HG02840 (cell line): Measurements from ENCODE around the gene PBX1.

Experiments
- ATAC-seq: cut with Tn5 transposase; IDR thresholded peaks from one replicate; pipeline ENCODE4 v1.9.1; 2021; ENCODE audit warnings: mild to moderate bottlenecking, moderate library complexity, moderate number of reproducible peaks; ENCODE audit not compliant: unreplicated experiment, low FRiP score

PBX1 gene

GRCh38 chr1:164660412-164660772, 101.4 kb downstream of the PBX1 start:
- ATAC-seq, result no peak

GRCh38 chr1:164660775-164661174, 101.8 kb downstream of the PBX1 start:
- ATAC-seq, result no peak

GRCh38 chr1:164662462-164662861, 103.5 kb downstream of the PBX1 start:
- no peak for ATAC-seq

GRCh38 chr1:164662955-164663354, 104.0 kb downstream of the PBX1 start:
- ATAC-seq, result no peak

GRCh38 chr1:164664127-164664526, 105.1 kb downstream of the PBX1 start:
- ATAC-seq, result no peak

- ATAC-seq, result no peak
These were observed 108.0 kb downstream of the PBX1 start for GRCh38 chr1:164667001-164667400.

GRCh38 chr1:164667600-164667999, 108.6 kb downstream of the PBX1 start:
- ATAC-seq, result no peak

- ATAC-seq, result no peak
These were observed 109.8 kb downstream of the PBX1 start for GRCh38 chr1:164668491-164669400.

- ATAC-seq, result no peak
These were observed 111.0 kb downstream of the PBX1 start for GRCh38 chr1:164670026-164670425.

GRCh38 chr1:164670786-164671185, 111.8 kb downstream of the PBX1 start:
- ATAC-seq, result no peak

- ATAC-seq, result no peak
These were observed 112.5 kb downstream of the PBX1 start for GRCh38 chr1:164671323-164671965.

- no peak for ATAC-seq
These were observed 113.1 kb downstream of the PBX1 start for GRCh38 chr1:164671966-164672571.

GRCh38 chr1:164672588-164672987, 113.6 kb downstream of the PBX1 start:
- no peak for ATAC-seq

- no peak for ATAC-seq
These were observed 114.7 kb downstream of the PBX1 start for GRCh38 chr1:164673584-164674214.

- no peak for ATAC-seq
These were observed 116.4 kb downstream of the PBX1 start for GRCh38 chr1:164675342-164675904.

- no peak for ATAC-seq
These were observed 119.2 kb downstream of the PBX1 start for GRCh38 chr1:164678136-164678700.

GRCh38 chr1:164682570-164682969, 123.6 kb downstream of the PBX1 start:
- ATAC-seq, result no peak

- no peak for ATAC-seq
These were observed 124.3 kb downstream of the PBX1 start for GRCh38 chr1:164683235-164683634.

GRCh38 chr1:164685266-164686035, 126.5 kb downstream of the PBX1 start:
- no peak for ATAC-seq

- no peak for ATAC-seq
These were observed 128.8 kb downstream of the PBX1 start for GRCh38 chr1:164687777-164688176.
